Measurements from ENCODE around the gene CASR. TPM values are rescaled to one million over a fixed set of nuclear protein-coding genes. Genes with fewer than 3 reads are reported as not detected.

Gene CASR
- total RNA-seq, 2 donors from 2014 or later = 0.10 to 1.3 TPM

DNA sequence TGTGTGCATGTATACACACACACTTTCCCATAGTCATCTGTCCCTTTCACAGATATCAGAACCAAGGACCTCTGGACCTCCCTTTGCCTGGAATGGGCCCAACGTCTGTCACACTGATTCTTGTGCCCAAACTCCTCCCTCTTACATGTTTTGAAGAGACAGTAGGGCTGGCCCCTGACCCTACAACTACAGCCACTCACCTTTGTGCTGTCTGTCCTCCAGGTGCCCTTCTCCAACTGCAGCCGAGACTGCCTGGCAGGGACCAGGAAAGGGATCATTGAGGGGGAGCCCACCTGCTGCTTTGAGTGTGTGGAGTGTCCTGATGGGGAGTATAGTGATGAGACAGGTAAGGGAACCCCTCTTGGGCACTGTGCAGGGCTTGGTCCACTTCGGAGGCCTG lies 98.4 kb downstream of the CASR start:
- Mint-ChIP-seq H3K27me3 (peaks cover 5% of the 10 kb centered on the region), H3K4me3 (no peak overlapping the region)

GRCh38 chr3:122283796-122284445 lies 100.5 kb downstream of the CASR start:
- peak overlapping the region; percentile 41 for H3K27ac Mint-ChIP-seq
- peaks cover 25% of the 10 kb centered on the region for H3K4me1 Mint-ChIP-seq
- H3K36me3 Mint-ChIP-seq (ENCODE audit: low read depth) = no peaks in the 10 kb centered on the region
- H3K27me3 Mint-ChIP-seq = peaks cover 5% of the 10 kb centered on the region
- H3K9me3 ChIP-seq (ENCODE audit: control insufficient read depth, low read length, poor library complexity, severe bottlenecking) = peaks cover 4% of the 10 kb centered on the region
- DNase-seq (no peak), ATAC-seq (no peak)
- H3K4me3 Mint-ChIP-seq = no peak overlapping the region

More for the DNA sequence above, 98.4 kb downstream of the CASR start:
- DNase-seq = no peak
- ATAC-seq = no peak
- H3K36me3 Mint-ChIP-seq (ENCODE audit: low read depth) = no peaks in the 10 kb centered on the region
- peaks cover 4% of the 10 kb centered on the region for H3K9me3 ChIP-seq (ENCODE audit: control insufficient read depth, low read length, poor library complexity, severe bottlenecking)
- H3K27ac Mint-ChIP-seq = no peak overlapping the region
- peaks cover 15% of the 10 kb centered on the region for H3K4me1 Mint-ChIP-seq

DNA sequence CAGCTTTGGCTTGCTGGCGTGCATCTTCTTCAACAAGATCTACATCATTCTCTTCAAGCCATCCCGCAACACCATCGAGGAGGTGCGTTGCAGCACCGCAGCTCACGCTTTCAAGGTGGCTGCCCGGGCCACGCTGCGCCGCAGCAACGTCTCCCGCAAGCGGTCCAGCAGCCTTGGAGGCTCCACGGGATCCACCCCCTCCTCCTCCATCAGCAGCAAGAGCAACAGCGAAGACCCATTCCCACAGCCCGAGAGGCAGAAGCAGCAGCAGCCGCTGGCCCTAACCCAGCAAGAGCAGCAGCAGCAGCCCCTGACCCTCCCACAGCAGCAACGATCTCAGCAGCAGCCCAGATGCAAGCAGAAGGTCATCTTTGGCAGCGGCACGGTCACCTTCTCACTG lies 101.0 kb downstream of the CASR start:
- DNase-seq = no peak
- H3K9me3 ChIP-seq (ENCODE audit: control insufficient read depth, low read length, poor library complexity, severe bottlenecking) = peaks cover 4% of the 10 kb centered on the region
- Mint-ChIP-seq H3K4me3 (no peak overlapping the region), H3K27ac (peak overlapping the region; percentile 41), H3K27me3 (peaks cover 5% of the 10 kb centered on the region), H3K4me1 (peaks cover 31% of the 10 kb centered on the region), H3K36me3 (ENCODE audit: low read depth) (no peaks in the 10 kb centered on the region)
- no peak for ATAC-seq

- no peaks in the 10 kb centered on the region for H3K36me3 Mint-ChIP-seq (ENCODE audit: low read depth)
- ATAC-seq (no peak), DNase-seq (no peak)
- no peaks in the 10 kb centered on the region for H3K27me3 Mint-ChIP-seq
- no peaks in the 10 kb centered on the region for H3K9me3 ChIP-seq (ENCODE audit: control insufficient read depth, low read length, poor library complexity, severe bottlenecking)
- no peak overlapping the region for H3K27ac Mint-ChIP-seq
- H3K4me1 Mint-ChIP-seq = peaks cover 19% of the 10 kb centered on the region
- H3K4me3 Mint-ChIP-seq = no peak overlapping the region
Observed at GRCh38 chr3:122294359-122294758, 110.9 kb downstream of the CASR start.

GRCh38 chr3:122295266-122296062 lies 112.0 kb downstream of the CASR start:
- DNase-seq = no peak
- H3K27ac Mint-ChIP-seq = no peak overlapping the region
- peak; percentile 66 for ATAC-seq
- no peaks in the 10 kb centered on the region for H3K27me3 Mint-ChIP-seq
- no peaks in the 10 kb centered on the region for H3K9me3 ChIP-seq (ENCODE audit: control insufficient read depth, low read length, poor library complexity, severe bottlenecking)
- peaks cover 19% of the 10 kb centered on the region for H3K4me1 Mint-ChIP-seq
- H3K4me3 Mint-ChIP-seq = no peak overlapping the region
- no peaks in the 10 kb centered on the region for H3K36me3 Mint-ChIP-seq (ENCODE audit: low read depth)

DNA sequence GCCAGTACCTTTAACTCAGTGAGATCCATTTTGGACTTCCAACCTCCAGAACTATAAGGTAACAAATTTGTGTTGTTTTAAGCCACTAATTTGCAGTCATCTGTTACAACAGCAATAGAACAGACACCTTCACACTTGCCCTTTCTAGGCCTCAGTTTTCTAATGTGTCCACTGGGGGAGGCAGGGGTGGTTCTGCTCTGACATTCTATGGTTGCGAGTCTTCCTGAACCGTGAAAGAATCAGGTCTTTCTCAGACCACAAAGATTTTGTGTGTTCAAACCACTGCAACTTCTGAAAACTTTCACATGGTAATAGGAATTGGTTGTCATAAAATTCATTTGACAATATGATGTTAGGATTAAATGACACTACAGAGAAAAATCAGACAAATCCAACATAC lies 114.8 kb downstream of the CASR start:
- peak; percentile 79 for ATAC-seq
- Mint-ChIP-seq H3K27ac (no peak overlapping the region), H3K36me3 (ENCODE audit: low read depth) (no peaks in the 10 kb centered on the region), H3K4me3 (peak overlapping the region; percentile 19), H3K4me1 (peaks cover 12% of the 10 kb centered on the region), H3K27me3 (no peaks in the 10 kb centered on the region)
- no peak for DNase-seq
- no peaks in the 10 kb centered on the region for H3K9me3 ChIP-seq (ENCODE audit: control insufficient read depth, low read length, poor library complexity, severe bottlenecking)

DNA sequence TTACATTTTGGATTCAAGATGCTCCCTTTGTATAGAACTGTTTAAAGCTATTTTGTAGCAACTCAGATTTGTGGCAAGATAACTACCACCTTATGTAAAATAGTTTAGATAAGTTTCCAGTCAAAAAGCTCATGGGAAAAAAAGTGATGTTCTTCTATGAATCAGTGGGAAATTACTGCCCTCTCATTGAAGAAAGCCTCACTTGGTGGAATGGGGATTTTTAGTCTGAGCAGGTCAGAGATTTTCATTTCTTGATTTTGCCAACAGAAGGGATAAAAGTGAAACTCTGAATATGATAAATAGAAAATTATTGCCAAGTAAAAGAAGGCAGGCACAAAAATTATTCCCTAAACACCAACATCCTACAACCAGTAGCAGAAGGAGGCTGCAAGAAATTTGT lies 115.7 kb downstream of the CASR start:
- H3K27me3 Mint-ChIP-seq = no peaks in the 10 kb centered on the region
- DNase-seq (no peak), ATAC-seq (no peak)
- no peaks in the 10 kb centered on the region for H3K9me3 ChIP-seq (ENCODE audit: control insufficient read depth, low read length, poor library complexity, severe bottlenecking)
- H3K4me1 Mint-ChIP-seq = peaks cover 10% of the 10 kb centered on the region
- no peaks in the 10 kb centered on the region for H3K36me3 Mint-ChIP-seq (ENCODE audit: low read depth)
- H3K4me3 Mint-ChIP-seq = no peak overlapping the region
- no peak overlapping the region for H3K27ac Mint-ChIP-seq

GRCh38 chr3:122299872-122300460 lies 116.5 kb downstream of the CASR start:
- H3K9me3 ChIP-seq (ENCODE audit: control insufficient read depth, low read length, poor library complexity, severe bottlenecking) = no peaks in the 10 kb centered on the region
- Mint-ChIP-seq H3K36me3 (ENCODE audit: low read depth) (no peaks in the 10 kb centered on the region), H3K27me3 (no peaks in the 10 kb centered on the region), H3K4me3 (no peak overlapping the region), H3K4me1 (peaks cover 10% of the 10 kb centered on the region), H3K27ac (peak overlapping the region; percentile 46)
- DNase-seq (peak in 1 of 3 donors; percentile 32), ATAC-seq (peak; percentile 42)

GRCh38 chr3:122301063-122301462 lies 117.6 kb downstream of the CASR start:
- no peak for ATAC-seq
- Mint-ChIP-seq H3K36me3 (ENCODE audit: low read depth) (no peaks in the 10 kb centered on the region), H3K4me3 (no peak overlapping the region), H3K27ac (no peak overlapping the region), H3K4me1 (peaks cover 14% of the 10 kb centered on the region), H3K27me3 (no peaks in the 10 kb centered on the region)
- H3K9me3 ChIP-seq (ENCODE audit: control insufficient read depth, low read length, poor library complexity, severe bottlenecking) = no peaks in the 10 kb centered on the region
- no peak for DNase-seq

GRCh38 chr3:122305818-122306621 lies 122.6 kb downstream of the CASR start:
- Mint-ChIP-seq H3K4me3 (no peak overlapping the region), H3K27ac (no peak overlapping the region), H3K27me3 (no peaks in the 10 kb centered on the region), H3K36me3 (ENCODE audit: low read depth) (peaks cover 1% of the 10 kb centered on the region), H3K4me1 (peaks cover 17% of the 10 kb centered on the region)
- ATAC-seq = no peak
- no peaks in the 10 kb centered on the region for H3K9me3 ChIP-seq (ENCODE audit: control insufficient read depth, low read length, poor library complexity, severe bottlenecking)
- DNase-seq = no peak

GRCh38 chr3:122306622-122306953 lies 123.1 kb downstream of the CASR start:
- Mint-ChIP-seq H3K4me1 (peaks cover 19% of the 10 kb centered on the region), H3K27me3 (no peaks in the 10 kb centered on the region), H3K36me3 (ENCODE audit: low read depth) (peaks cover 2% of the 10 kb centered on the region), H3K27ac (no peak overlapping the region), H3K4me3 (no peak overlapping the region)
- no peaks in the 10 kb centered on the region for H3K9me3 ChIP-seq (ENCODE audit: control insufficient read depth, low read length, poor library complexity, severe bottlenecking)
- DNase-seq = no peak
- ATAC-seq = no peak

DNA sequence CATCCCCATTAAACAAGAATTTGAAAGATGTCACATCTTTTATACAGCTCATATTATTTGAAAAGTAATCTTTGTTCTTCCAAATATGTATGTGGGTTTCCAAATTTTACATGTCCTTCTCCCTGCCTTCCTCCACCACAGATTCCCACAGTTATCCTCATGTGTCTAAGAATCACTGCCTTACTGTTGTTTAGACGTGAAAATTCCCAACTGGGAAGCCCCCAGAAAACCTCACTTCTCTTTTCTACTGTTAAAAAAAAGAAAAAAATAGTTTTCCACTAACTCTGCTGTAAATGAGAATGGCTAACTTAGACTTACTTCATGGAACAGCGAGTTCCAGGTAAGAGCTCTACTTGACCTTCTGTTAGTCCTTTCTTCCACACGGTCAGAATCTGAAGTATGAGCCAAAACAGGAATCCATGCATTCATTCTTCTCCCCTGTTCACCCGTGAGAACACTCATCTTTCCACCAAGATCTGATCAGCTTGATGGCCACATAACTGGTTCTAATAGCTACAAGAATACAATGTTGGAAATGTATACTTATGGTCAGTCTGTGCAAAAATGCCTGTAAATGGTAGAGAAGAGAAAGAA lies 123.7 kb downstream of the CASR start:
- H3K9me3 ChIP-seq (ENCODE audit: control insufficient read depth, low read length, poor library complexity, severe bottlenecking) = no peaks in the 10 kb centered on the region
- H3K36me3 Mint-ChIP-seq (ENCODE audit: low read depth) = peaks cover 2% of the 10 kb centered on the region
- ATAC-seq (no peak), DNase-seq (no peak)
- H3K4me1 Mint-ChIP-seq = peaks cover 22% of the 10 kb centered on the region
- no peak overlapping the region for H3K4me3 Mint-ChIP-seq
- no peak overlapping the region for H3K27ac Mint-ChIP-seq
- no peaks in the 10 kb centered on the region for H3K27me3 Mint-ChIP-seq

- H3K9me3 ChIP-seq (ENCODE audit: control insufficient read depth, low read length, poor library complexity, severe bottlenecking) = no peaks in the 10 kb centered on the region
- DNase-seq = no peak
- peaks cover 26% of the 10 kb centered on the region for H3K4me1 Mint-ChIP-seq
- ATAC-seq = no peak
- H3K36me3 Mint-ChIP-seq (ENCODE audit: low read depth) = peaks cover 2% of the 10 kb centered on the region
- H3K27ac Mint-ChIP-seq = no peak overlapping the region
- no peaks in the 10 kb centered on the region for H3K27me3 Mint-ChIP-seq
- H3K4me3 Mint-ChIP-seq = no peak overlapping the region
Observed at GRCh38 chr3:122307976-122308375, 124.5 kb downstream of the CASR start.
